Esophagus squamous epithelium (tissue), 5 donors: Measurements from ENCODE around the gene PRAME. TPM values are rescaled to one million over a fixed set of nuclear protein-coding genes. Genes with fewer than 3 reads are reported as not detected.
"Not testable (repeated sequence)": the region's sequence is repeated elsewhere in the genome, so short reads cannot be mapped to it uniquely, and the experiment has no call there.

Experiments
- DNase-seq: peaks from one replicate; lab custom pipeline; 2025; lab: John Stamatoyannopoulos, UW
- H3K27ac ChIP-seq, 4 donors: fragments of 200-600 bp; sonication (generic); one replicate each; pipeline ENCODE4 v1.5.1; 2016 to 2019; ENCODE audit warnings: mild to moderate bottlenecking in 1 of 4
- H3K27me3 ChIP-seq, 4 donors: fragments of 200-600 bp; sonication (generic); 1 replicate in 3 of 4; 2 replicates in 1 of 4; pipeline versions ENCODE4 v1.5.1 to v1.6.0; 2017 to 2021; ENCODE audit warnings: antibody characterized with exemption in 1 of 4
- H3K36me3 ChIP-seq, 3 donors: fragments of 200-600 bp; sonication (generic); one replicate each; pipeline ENCODE4 v1.5.1; 2016 to 2019
- H3K4me1 ChIP-seq, 3 donors: fragments of 200-600 bp; sonication (generic); one replicate each; pipeline ENCODE4 v1.5.1; 2017 to 2019
- H3K4me3 ChIP-seq, 4 donors: fragments of 200-600 bp; sonication (generic); 1 replicate in 3 of 4; 2 replicates in 1 of 4; pipeline ENCODE4 v1.5.1; 2016 to 2019; ENCODE audit warnings: mild to moderate bottlenecking in 2 of 4, moderate library complexity in 1 of 4
- H3K9me3 ChIP-seq, 3 donors: fragments of 200-600 bp; sonication (generic); one replicate each; pipeline ENCODE4 v1.5.1; 2016 to 2019
- CTCF ChIP-seq, 6 experiments: fragments of 450-650 bp in 4 of 6; fragments of 200-600 bp in 2 of 6; sonication (generic) in 2 of 6; IDR thresholded peaks; one replicate each; pipeline ENCODE4 v1.5.1; 2016 to 2019; ENCODE audit warnings: antibody characterized with exemption in 6 of 6, mild to moderate bottlenecking in 4 of 6, moderate library complexity in 4 of 6
- POLR2A ChIP-seq, 4 donors: fragments of 450-650 bp; IDR thresholded peaks; one replicate each; pipeline ENCODE4 v1.6.1; 2017; ENCODE audit warnings: antibody characterized with exemption in 4 of 4, mild to moderate bottlenecking in 4 of 4, moderate library complexity in 3 of 4
- WGBS, 2 donors: methylation state at CpG; one replicate each; pipeline ENCODE4 v1.1.5; 2018; 5-methylcytosine and 5-hydroxymethylcytosine counted together
- intact Hi-C: fragments of 100-400 bp; cut with DNase I; formaldehyde crosslinking; loops from one replicate; pipeline ENCODE4 v1.15.0; 2022
- total RNA-seq, 4 donors: library from RNA; depleted of rRNA; stranded (reverse); fragments of >200 nt; gene quantifications; one replicate each; pipeline ENCODE4 v1.1.0, GENCODE V29; 2016
- donor health status: DM: yes; HTN: yes; CAD: no.

Gene PRAME
- not detected for total RNA-seq

- no peaks in the 10 kb centered on the region for H3K4me1 ChIP-seq
- H3K27me3 ChIP-seq, result no peaks in the 10 kb centered on the region
- no peak within 1 kb of the TSS for H3K4me3 ChIP-seq
- no peak within 1 kb of the TSS for H3K27ac ChIP-seq
- TF ChIP-seq CTCF (IDR thresholded peaks at IDR 0.05), result peak in 3 of 6 experiments; percentile 17 to 37 (median 21)
- no peak for TF ChIP-seq POLR2A (IDR thresholded peaks at IDR 0.05)
- DNase-seq, result no peak
- H3K36me3 ChIP-seq, result no peaks in the 10 kb centered on the region
- intact Hi-C loops, result no loop called here
- 73 to 79% methylated on average over 19 to 23 of the region's 32 CpGs for WGBS, 2 donors
- H3K9me3 ChIP-seq, result no peaks in the 10 kb centered on the region
Observed at GRCh38 chr22:22558972-22559603, at the start of gene PRAME. PRAME (minus strand) TSS chr22:22559265; CDS start chr22:22556832, 2,433 bp downstream.

GRCh38 chr22:22608022-22608421 is 49.0 kb upstream of the PRAME start:
- intact Hi-C loops, H3K9me3 ChIP-seq, H3K4me3 ChIP-seq, H3K27me3 ChIP-seq, H3K36me3 ChIP-seq, DNase-seq, H3K4me1 ChIP-seq, H3K27ac ChIP-seq: not testable (repeated sequence)
- WGBS, 2 donors, result 69 to 83% methylated on average over 1 to 3 of the region's 3 CpGs

GRCh38 chr22:22605074-22605404 is 46.0 kb upstream of the PRAME start:
- Histone ChIP-seq H3K27me3 (peaks cover 0 to 11% (median 0%) of the 10 kb centered on the region in 4 donors), H3K4me1 (no peaks in the 10 kb centered on the region), H3K9me3 (peaks cover 0 to 6% (median 0%) of the 10 kb centered on the region in 3 donors), H3K4me3 (no peak overlapping the region), H3K36me3 (no peaks in the 10 kb centered on the region), H3K27ac (no peak overlapping the region)
- WGBS, 2 donors, result 65 to 94% methylated on average over 2 to 3 of the region's 3 CpGs
- no peak for DNase-seq
- TF ChIP-seq CTCF (IDR thresholded peaks at IDR 0.05), result no peak
- TF ChIP-seq POLR2A (IDR thresholded peaks at IDR 0.05), result no peak
- intact Hi-C loops, result no loop called here

- 67 to 71% methylated on average over 1 of the region's 3 CpGs for WGBS, 2 donors
- Histone ChIP-seq H3K4me1 (no peaks in the 10 kb centered on the region), H3K9me3 (peaks cover 0 to 6% (median 0%) of the 10 kb centered on the region in 3 donors), H3K36me3 (no peaks in the 10 kb centered on the region), H3K4me3 (no peak overlapping the region), H3K27ac (no peak overlapping the region), H3K27me3 (peaks cover 0 to 11% (median 0%) of the 10 kb centered on the region in 4 donors)
- no peak for TF ChIP-seq POLR2A (IDR thresholded peaks at IDR 0.05)
- TF ChIP-seq CTCF (IDR thresholded peaks at IDR 0.05), result no peak
- DNase-seq, result no peak
- intact Hi-C loops, result no loop called here
Observed at GRCh38 chr22:22604326-22605073, 45.4 kb upstream of the PRAME start.

GRCh38 chr22:22603470-22603947 is 44.4 kb upstream of the PRAME start:
- WGBS, 2 donors, result 65 to 84% methylated on average over 2 to 3 of the region's 3 CpGs
- Histone ChIP-seq H3K36me3 (no peaks in the 10 kb centered on the region), H3K4me1 (no peaks in the 10 kb centered on the region), H3K27ac (no peak overlapping the region), H3K9me3 (peaks cover 0 to 6% (median 0%) of the 10 kb centered on the region in 3 donors), H3K4me3 (no peak overlapping the region), H3K27me3 (peaks cover 0 to 11% (median 0%) of the 10 kb centered on the region in 4 donors)
- intact Hi-C loops, result no loop called here
- TF ChIP-seq CTCF (IDR thresholded peaks at IDR 0.05) (no peak), POLR2A (IDR thresholded peaks at IDR 0.05) (no peak)
- no peak for DNase-seq
